COLO829 (cell line): ENCODE data around the gene KANTR.
A peak's percentile ranks its signal among the peaks of the same experiment; 100 is the strongest.

Experiments used
- DNase-seq: peaks from one replicate; pipeline ENCODE4 v3.0.0; 2012; ENCODE audit warnings: low spot score

The KANTR gene

GRCh38 chrX:53081925-53082772 is 11.8 kb upstream of the KANTR start, which contains the start of gene TSPYL2:
TSPYL2 (plus strand) TSS chrX:53082367; CDS start chrX:53082499, 132 bp downstream.
- peak; percentile 86 for DNase-seq

DNA sequence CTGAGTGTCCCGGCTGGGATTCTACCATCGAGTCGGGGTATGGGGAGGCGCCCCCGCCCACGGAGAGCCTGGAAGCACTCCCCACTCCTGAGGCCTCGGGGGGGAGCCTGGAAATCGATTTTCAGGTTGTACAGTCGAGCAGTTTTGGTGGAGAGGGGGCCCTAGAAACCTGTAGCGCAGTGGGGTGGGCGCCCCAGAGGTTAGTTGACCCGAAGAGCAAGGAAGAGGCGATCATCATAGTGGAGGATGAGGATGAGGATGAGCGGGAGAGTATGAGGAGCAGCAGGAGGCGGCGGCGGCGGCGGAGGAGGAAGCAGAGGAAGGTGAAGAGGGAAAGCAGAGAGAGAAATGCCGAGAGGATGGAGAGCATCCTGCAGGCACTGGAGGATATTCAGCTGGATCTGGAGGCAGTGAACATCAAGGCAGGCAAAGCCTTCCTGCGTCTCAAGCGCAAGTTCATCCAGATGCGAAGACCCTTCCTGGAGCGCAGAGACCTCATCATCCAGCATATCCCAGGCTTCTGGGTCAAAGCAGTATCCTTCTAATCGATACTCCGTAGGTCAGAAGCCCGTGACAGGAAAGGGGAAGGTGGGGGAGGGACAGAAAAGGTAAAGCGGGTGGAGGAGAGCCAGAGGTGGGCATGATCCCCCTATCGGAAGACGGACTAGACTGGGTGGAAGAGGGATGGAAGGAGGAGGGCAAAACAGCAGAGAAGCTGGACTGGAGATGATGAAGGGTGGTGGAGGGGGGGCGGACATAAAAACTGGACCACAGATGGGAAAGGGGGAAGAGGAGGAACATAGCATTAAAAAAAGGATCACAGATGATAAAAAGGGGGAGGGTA is 10.9 kb upstream of the KANTR start:
- DNase-seq = no peak

DNA sequence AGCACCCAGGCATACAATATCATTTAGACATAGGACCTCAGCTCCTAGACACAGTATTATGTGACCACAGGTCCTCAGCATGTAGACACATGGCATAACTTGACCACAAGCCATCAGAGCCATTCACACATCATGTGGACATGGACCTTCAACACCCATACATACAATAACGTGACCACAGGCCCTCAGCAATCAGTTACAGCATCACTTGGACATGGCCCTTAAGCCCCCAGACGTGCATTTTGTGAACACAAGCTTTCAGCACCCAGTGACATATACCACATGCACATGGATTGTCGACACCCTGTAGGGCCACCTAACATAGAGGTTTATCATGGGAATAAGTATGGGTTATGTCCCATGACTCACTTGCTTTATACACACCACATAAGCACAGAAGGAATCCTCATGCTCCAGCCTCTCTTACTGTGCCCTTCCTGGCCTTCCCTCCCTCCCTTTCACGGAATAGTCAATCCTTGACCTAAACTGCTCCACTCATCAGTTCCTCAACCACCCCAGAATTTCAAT is 9.8 kb upstream of the KANTR start:
- DNase-seq = no peak

DNA sequence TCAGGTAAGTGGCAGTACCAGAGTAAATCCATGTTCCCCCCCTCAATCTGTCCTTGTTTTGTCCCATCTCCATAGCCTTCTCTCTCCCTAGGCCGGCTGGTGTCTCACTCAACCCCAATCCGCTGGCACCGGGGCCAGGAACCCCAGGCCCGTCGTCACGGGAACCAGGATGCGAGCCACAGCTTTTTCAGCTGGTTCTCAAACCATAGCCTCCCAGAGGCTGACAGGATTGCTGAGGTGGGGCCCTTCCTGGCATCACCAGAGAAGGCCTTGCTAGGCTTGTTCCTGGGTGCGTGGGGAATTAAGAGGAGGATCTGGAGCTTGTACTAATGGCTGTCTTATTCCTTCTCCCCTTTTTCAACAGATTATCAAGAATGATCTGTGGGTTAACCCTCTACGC is 9.1 kb upstream of the KANTR start:
- DNase-seq = no peak

GRCh38 chrX:53085661-53086229 is 8.2 kb upstream of the KANTR start:
- no peak for DNase-seq

DNA sequence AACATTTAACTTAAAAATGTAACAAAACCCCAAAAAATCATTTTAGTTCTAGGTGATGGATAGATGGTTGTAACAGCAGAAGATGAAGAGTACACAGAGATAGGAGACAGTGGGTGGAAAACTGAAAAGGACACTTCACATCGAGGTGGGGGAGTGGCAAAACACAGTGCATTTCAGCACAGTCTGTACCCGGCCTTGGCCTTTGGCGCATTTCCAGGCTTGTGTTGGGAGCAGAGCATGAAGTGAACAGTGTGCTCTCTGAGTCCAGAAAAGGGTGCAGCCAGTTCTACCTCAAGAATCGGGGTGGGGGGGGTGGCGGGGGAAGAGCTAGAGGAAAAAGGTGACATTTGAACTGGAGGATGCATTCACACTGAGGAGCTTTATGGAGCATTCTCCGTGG is 7.5 kb upstream of the KANTR start:
- no peak for DNase-seq

GRCh38 chrX:53087388-53087831 is 6.5 kb upstream of the KANTR start:
- DNase-seq = no peak

DNA sequence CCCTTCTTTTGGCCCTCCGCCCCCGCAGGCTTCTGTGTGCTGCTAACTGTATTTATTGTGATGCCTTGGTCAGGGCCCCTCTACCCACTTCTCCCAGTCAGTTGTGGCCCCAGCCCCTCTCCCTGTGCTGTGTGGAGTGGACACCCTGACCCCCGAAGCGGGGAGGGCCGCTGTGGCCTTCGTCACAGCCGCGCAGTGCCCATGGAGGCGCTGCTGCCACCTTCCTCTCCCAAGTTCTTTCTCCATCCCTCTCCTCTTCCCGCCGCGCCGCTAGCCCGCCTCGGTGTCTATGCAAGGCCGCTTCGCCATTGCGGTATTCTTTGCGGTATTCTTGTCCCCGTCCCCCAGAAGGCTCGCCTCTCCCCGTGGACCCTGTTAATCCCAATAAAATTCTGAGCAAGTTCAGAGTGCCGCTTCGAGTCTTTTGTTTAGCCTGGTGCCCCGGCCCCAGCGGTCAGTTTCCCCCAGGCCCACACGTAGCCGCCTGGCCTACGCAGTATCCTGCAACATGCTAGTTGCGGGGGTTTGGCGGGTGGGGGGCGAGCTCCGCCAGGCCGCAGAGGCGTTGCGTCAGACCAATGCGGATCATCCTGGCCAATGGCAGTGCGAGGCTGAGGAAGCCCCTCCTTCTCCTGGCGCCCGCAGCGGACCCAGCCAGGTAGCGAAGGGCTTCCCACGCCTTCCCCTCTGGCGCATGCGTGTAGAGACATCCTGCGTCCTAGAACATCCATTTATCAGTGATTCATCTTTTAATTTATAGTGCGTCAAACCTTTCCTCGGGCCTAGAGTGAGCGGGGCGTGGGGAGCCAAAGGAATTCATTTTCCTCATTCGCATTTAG is 5.6 kb upstream of the KANTR start:
- DNase-seq = no peak

- DNase-seq = peak; percentile 45
These were observed 4.6 kb upstream of the KANTR start for GRCh38 chrX:53089224-53089842.

GRCh38 chrX:53089925-53090324 is 4.0 kb upstream of the KANTR start:
- no peak for DNase-seq

DNA sequence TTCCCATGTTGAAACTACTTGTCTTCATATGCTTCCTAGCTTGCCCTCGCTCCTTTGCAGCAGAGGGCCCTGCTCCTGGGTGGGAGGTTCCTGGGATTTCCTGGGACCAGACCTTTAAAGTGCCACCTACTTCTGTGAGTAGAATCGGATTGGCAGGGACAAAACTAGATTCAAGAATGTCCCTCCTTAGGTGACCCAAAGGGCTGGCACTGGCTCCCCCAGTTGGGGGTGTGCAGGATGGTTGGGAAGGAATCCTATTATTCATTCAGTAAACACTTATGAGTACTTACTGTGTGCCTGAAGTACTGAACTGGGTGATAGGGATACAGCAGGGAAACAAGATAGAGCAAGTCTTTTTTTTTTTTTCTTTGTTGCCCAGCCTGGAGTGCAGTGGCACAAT is 2.6 kb upstream of the KANTR start:
- DNase-seq = no peak

DNA sequence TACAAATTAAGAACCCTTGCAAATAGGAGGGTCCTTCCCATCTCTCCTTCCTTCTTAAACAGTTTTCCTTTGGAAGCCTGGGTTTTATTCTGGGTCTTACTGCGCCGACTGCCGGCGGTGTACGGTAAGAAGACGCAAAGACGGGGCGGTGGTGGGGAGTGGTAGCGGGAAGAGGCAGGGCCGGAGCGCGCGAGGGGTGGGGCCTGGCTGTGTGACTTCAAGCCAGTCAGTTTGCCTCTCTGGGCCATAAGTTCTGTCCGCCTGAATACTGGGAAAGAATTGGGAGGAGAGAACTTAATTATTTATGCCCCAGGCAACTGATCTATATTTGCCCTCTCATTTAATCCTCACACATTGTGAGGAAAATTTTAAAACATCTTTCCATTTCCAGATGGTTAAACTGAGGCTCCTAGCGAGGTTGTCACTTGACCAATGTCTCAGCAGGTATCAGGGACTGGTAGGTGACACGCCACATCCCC is 726 bp upstream of the KANTR start:
- DNase-seq = peak; percentile 64

DNA sequence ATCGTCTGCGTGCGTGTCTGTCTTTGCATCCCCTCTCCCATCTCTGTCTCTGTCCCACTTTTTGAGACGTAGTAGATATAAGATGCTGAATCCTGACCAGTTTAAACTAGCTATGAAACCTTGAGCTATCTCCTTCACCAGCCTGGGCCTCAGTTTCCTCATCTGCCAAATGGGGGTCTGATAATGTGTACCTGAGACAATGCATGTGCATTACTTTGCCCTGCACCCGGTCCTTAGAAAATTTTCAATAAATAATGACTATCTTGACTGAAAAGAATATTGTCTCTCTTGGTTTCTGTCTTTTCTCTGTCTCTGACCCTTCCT is 602 bp downstream of the KANTR start:
- no peak for DNase-seq

GRCh38 chrX:53095796-53096195 is 1.9 kb downstream of the KANTR start:
- DNase-seq = no peak

GRCh38 chrX:53114864-53115549 is 21.1 kb downstream of the KANTR start:
- no peak for DNase-seq

DNA sequence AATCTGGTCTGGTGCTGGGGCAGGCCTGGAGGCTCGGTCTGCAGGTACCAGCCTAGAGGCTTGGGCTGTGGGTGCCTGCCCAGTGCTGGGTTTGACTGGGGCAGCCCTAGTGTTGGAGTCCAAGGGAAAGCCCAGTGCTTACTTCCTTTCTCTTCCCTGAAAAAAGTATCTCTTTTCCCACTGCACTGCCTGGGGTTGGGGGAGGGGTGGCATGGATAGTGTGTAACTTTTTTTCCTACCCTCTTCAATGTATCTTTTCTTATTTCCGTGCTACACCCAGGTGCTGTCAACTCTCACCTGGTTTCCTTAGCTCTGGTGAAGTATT is 21.6 kb downstream of the KANTR start:
- DNase-seq = no peak

DNA sequence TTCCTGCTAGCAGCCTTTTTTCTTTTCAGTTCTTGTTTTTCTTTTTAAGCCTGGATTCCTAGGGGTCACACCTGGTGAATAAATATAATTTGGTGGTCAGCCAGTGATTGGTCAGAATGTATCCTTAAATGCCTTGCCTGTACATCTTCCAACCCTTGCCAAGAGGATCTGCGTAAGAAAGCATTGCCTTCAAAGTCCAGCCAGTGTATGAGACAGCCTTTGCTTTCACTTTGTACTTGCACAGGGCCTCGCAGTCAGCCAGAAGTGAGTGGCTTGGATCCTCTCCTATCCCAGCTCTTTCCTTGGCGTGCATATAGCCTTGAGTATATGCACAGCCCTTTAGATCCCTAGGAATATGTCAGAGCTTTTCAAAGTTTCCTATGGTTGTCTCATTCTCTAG is 22.2 kb downstream of the KANTR start:
- DNase-seq = no peak

DNA sequence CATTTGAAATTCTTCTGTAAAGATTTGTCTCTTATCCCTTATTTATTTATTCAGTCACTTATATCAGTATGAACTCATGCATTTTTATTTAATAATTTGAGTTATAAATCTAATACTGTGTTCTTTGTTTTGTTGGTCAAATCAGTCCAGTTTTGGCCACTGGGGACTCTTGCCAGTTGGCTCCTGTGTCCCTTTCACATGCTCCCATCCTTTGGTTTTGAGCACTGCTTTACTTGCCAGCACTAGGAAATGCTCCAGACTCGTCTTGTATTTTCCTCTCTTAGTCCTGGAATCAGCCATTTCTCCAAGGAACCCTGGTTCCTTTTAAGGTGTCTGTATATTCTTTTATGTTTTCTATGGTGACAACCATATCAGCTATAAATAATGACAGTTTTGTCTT is 28.1 kb downstream of the KANTR start:
- DNase-seq = no peak

DNA sequence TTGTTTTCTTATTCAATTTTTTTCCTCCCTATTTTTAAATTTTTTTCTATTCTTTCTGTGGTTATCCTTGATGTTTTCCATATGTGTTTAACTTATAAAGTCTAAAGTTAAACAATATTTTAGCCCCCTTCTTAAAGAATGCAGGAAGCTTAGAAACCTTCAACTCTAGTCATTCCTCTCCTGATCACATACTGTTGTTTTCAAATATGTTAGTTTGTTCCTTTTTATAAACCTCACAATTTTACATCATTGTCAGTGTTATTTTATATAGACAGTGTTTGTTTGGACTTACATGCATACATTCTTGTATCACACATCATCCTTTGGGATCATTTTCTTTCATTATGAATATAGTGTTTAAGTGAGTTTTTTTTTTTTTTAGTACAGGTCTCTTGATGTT is 31.6 kb downstream of the KANTR start:
- no peak for DNase-seq

DNA sequence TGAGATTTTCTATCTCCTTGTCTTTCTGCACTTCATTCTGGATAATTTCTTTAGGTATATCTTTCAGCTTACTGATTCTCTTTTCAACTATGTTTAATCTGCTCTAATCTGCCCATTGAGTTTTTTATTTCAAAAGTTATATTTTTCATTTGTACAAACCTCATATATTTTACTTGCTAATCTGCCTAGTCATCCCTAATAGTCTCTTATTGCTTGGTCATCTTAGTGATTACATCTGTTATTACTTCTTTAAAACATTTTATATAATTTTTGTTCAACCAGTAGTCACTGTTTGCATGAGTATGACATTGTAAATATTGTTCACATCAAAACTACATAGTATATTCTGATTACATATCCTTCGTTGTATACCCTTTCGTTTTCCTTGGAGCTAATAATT is 32.4 kb downstream of the KANTR start:
- no peak for DNase-seq
